ENCODE results near the gene RTP5. TPM values are rescaled to one million over a fixed set of nuclear protein-coding genes. Genes with fewer than 3 reads are reported as not detected.
A peak's percentile ranks its signal among the peaks of the same experiment; 100 is the strongest.
"Not testable (repeated sequence)": the region's sequence is repeated elsewhere in the genome, so short reads cannot be mapped to it uniquely, and the experiment has no call there.

The RTP5 gene
- total RNA-seq, 1 donor, result not detected

DNA sequence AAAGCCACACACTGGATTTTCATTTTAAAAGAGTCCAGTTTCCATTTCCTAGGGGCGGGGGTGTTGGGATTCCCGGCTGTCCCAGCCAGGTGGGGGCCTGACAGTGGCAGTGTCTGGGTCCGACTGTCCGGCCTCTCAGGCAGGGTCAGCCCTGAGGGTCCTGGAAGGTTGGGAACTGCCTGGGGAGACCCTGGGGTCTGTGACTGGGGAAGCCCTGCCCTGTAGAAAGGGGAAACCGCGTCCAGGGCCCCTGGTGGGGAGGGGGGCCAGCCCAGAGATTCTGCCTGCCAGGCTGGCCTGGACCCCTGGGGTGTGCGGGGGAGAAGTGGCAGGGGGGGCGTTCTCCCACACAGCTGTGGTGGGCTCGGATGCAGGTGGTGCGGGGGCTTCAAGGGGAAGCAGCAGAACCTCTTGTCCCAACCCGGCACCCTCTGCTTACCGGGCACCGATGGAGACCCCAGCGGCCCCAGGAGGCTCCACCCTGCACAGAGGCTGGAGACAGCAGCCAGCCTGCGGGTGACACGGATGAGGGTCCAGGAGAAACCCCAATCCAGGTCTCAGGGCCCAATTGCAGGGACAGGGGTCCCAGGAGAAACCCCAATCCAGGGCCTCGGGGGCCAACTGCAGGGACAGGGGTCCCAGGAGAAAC is 4.9 kb downstream of the RTP5 start:
- TF ChIP-seq, protein P1, sequence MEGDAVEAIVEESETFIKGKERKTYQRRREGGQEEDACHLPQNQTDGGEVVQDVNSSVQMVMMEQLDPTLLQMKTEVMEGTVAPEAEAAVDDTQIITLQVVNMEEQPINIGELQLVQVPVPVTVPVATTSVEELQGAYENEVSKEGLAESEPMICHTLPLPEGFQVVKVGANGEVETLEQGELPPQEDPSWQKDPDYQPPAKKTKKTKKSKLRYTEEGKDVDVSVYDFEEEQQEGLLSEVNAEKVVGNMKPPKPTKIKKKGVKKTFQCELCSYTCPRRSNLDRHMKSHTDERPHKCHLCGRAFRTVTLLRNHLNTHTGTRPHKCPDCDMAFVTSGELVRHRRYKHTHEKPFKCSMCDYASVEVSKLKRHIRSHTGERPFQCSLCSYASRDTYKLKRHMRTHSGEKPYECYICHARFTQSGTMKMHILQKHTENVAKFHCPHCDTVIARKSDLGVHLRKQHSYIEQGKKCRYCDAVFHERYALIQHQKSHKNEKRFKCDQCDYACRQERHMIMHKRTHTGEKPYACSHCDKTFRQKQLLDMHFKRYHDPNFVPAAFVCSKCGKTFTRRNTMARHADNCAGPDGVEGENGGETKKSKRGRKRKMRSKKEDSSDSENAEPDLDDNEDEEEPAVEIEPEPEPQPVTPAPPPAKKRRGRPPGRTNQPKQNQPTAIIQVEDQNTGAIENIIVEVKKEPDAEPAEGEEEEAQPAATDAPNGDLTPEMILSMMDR (IDR thresholded peaks at IDR 0.05; ENCODE audit: insufficient read depth, low read length), result no peak
- no peak for DNase-seq (ENCODE audit: low read depth)
- no peak overlapping the region for H3K4me3 ChIP-seq (ENCODE audit: low read depth, low read length)

DNA sequence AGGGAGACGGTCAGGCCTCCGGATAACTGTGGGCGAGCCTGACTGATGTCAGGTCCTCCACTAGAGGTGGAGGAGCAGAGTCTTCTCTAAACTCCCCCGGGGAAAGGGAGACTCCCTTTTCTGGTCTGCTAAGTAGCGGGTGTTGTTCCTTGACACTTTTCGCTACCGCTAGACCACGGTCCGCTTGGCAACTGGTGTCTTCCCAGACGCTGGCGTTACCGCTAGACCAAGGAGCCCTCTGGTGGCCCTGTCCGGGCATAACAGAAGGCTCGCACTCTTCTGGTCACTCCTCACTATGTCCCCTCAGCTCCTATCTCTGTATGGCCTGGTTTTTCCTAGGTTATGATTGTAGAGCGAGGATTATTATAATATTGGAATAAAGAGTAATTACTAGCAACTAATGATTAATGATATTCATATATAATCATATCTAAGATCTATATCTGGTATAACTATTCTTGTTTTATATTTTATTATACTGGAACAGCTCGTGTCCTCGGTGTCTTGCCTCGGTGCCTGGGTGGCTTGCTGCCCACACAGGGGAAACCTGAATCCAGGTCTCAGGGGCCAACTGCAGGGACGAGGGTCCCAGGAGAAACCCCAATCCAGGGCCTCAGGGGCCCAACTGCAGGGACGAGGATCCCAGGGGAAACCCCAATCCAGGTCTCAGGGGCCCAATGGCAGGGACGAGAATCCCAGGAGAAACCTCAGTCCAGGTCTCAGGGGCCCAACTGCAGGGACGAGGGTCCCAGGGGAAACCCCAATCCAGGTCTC is 6.4 kb downstream of the RTP5 start:
- TF ChIP-seq, protein P1 (IDR thresholded peaks at IDR 0.05; ENCODE audit: insufficient read depth, low read length), result peak; percentile 28
- not testable (repeated sequence) for H3K4me3 ChIP-seq (ENCODE audit: low read depth, low read length)
- peak; percentile 30 for DNase-seq (ENCODE audit: low read depth)

DNA sequence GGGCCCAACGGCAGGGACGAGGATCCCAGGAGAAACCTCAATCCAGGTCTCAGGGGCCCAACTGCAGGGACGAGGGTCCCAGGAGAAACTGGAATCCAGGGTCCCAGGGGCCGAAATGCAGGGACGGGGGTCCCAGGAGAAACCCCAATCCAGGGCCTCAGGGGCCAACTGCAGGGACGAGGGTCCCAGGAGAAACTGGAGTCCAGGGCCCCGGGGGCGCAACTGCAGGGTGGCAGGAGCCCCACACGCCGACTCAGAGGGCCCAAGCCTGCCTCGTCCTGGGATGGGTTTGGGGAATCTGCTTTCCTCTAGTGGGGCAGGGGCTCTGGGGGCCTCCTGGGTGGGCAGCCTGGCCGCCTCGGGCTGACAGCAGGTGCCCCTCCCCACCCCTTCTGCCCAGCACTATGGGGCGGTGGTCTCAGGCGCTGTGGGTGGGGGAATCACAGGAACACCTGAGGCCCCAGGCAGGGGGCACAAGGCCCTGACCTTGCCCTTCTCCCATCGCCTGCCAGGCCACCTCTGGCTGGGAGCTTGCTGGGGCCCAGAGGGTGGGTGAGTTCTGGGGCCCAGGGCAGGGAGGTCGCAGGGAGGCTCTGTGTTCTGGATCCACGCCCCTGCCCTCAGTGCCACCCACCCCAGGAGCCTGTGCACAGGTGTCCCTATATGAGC is 7.1 kb downstream of the RTP5 start:
- no peak for DNase-seq (ENCODE audit: low read depth)
- TF ChIP-seq, protein P1 (IDR thresholded peaks at IDR 0.05; ENCODE audit: insufficient read depth, low read length), result no peak

DNA sequence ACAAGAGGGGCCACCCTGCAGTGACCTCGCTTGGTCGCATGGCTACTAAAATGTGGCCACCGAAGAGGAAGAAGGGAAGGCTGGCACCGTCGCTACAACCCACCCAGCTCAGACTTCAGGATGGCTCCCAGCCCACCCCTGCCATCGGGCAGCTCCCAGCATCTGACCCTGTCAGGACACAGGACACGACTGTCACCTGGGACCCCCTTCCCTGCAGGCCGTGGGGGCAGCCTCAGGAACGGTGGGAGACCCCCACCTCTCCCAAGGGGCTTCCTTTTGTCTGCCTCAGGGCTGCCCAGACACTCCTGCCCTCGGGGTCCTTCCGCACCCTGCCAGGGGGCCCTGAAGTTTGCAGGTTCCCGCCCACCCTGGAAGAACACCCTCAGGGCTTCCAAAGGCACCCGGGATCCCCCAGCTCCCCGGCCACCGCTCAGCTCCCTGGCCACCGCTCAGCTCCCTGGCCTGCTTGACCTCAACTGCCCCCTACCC is 7.7 kb downstream of the RTP5 start:
- TF ChIP-seq, protein P1 (IDR thresholded peaks at IDR 0.05; ENCODE audit: insufficient read depth, low read length), result no peak
- no peak overlapping the region for H3K4me3 ChIP-seq (ENCODE audit: low read depth, low read length)
- no peak for DNase-seq (ENCODE audit: low read depth)

More for the DNA sequence above, 7.1 kb downstream of the RTP5 start:
- H3K4me3 ChIP-seq (ENCODE audit: low read depth, low read length), result no peak overlapping the region

DNA sequence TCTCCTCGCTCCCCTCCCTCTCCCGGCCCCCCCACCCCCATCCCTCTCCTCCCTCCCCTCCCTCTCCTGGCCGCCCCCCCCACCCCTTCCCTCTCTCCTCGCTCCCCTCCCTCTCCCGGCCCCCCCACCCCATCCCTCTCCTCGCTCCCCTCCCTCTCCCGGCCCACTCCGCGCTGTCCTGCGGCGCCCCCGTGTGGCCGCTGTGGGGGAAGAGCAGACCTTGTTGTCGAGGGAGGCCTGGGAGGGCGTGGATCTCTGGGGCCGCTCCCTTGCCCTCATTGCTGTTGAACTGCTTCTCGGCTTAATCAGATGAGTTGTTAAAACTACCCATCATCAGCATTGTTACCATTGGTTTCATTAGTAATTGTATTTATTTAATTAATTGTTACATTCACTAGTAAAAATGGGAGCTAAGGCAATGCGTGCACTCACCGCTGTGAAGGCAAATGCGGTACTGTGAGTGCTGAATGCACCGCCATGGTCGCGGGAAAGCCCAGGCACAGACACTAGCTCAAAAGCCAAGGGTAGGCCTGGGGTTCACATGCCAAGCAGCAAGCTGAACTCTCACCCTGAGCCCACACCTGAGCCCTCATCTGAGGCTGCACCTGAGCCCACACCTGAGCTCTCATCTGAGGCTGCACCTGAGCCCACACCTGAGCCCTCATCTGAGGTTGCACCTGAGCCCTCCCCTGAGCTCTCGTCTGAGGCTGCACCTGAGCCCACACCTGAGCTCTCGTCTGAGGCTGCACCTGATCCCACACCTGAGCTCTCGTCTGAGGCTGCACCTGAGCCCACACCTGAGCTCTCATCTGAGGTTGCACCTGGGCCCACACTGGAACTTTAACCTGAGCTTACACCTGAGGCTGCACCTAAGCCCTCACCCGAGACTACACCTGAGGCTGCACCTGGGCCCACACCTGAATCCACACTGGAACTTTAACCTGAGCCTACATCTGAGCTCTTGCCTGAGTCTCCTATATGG is 8.8 kb downstream of the RTP5 start:
- TF ChIP-seq, protein P1 (IDR thresholded peaks at IDR 0.05; ENCODE audit: insufficient read depth, low read length), result peak; percentile 83
- H3K4me3 ChIP-seq (ENCODE audit: low read depth, low read length), result no peak overlapping the region
- peak; percentile 63 for DNase-seq (ENCODE audit: low read depth)

DNA sequence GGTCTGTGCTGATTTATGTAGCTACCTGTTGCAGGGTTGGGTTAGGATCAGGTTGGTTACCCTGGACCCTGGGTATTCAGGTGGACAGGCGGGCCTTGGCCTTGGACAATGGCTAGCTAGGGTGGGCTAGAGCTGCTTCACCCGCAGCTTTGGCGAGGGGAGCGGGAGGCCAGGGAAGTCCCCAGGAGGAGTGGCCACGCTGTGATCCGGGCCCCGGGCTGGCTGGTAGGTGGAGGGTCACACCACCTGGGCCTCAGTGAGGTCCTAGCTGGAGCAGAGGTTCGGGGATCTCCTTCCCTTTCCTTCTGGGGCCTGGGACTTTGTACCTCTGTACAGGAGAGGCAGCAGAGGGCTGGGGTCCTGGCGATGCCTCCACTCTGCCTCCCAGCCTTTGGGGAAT is 9.8 kb downstream of the RTP5 start:
- TF ChIP-seq, protein P1 (IDR thresholded peaks at IDR 0.05; ENCODE audit: insufficient read depth, low read length), result no peak
- DNase-seq (ENCODE audit: low read depth), result no peak
- no peak overlapping the region for H3K4me3 ChIP-seq (ENCODE audit: low read depth, low read length)

Measured in fibroblast of the aortic adventitia (primary cell).